HepG2 (cell line): ENCODE results near the gene XXYLT1. TPM values are rescaled to one million over a fixed set of nuclear protein-coding genes. Genes with fewer than 3 reads are reported as not detected.

Experiments
- ATAC-seq: fragments of 200-7000 bp; cut with Tn5 transposase; 3 replicates; pipeline ENCODE4 v1.9.1; 2020; ENCODE audit warnings: mild to moderate bottlenecking, moderate library complexity
- BruUV-seq: library from RNA; stranded (reverse); fragments of 400-500 nt; replicated peaks from 2 replicates; lab custom pipeline; 2021; lab: Mats Ljungman, UMichigan
- CTCF ChIA-PET: fragments of 300-600 bp; formaldehyde crosslinking; extraction: SDS; loops from one replicate; lab custom pipeline; 2021; ENCODE audit warnings: low total read pairs, inconsistent platforms, low intra/inter-chr PET ratio; lab: Yijun Ruan, JAX
- POLR2A ChIA-PET: fragments of 350-600 bp; sonication (Branson Sonifier 250); formaldehyde crosslinking; loops from one replicate; lab custom pipeline; 2020; ENCODE audit warnings: antibody characterized with exemption, inconsistent platforms; lab: Yijun Ruan, JAX
- DNase-seq: peaks from one replicate; pipeline ENCODE4 v3.0.0-alpha.2; 2015; ENCODE audit warnings: low spot score
- FAIRE-seq: peaks from 3 replicates; lab custom pipeline; 2011; peaks lifted over from hg19 to GRCh38; lab: Jason Lieb, UNC
- H2AFZ ChIP-seq: one replicate; pipeline ENCODE4 v1.6.1; 2011; ENCODE audit warnings: low read length, inconsistent platforms
- H3K27ac ChIP-seq: fragments of 300-600 bp; 3 replicates; pipeline ENCODE4 v1.8.0; 2011; ENCODE audit warnings: mixed run types, mild to moderate bottlenecking, mixed read lengths, low read length, inconsistent platforms; ENCODE audit not compliant: insufficient read depth; ENCODE audit errors: extremely low read length
- H3K27me3 ChIP-seq, 2 experiments: fragments of 200-600 bp in 1 of 2; 2 replicates in 1 of 2; 3 replicates in 1 of 2; pipeline versions ENCODE4 v1.6.0 to v1.8.0; 2011; ENCODE audit warnings: low read length in 2 of 2, mild to moderate bottlenecking in 2 of 2, moderate library complexity in 2 of 2, inconsistent platforms in 1 of 2; ENCODE audit not compliant: insufficient read depth in 2 of 2, control insufficient read depth in 1 of 2
- H3K36me3 ChIP-seq, 2 experiments: fragments of 200-600 bp in 1 of 2; replicated peaks in 1 of 2; 2 replicates in 1 of 2; 3 replicates in 1 of 2; pipeline versions ENCODE4 v1.5.1 to v1.8.0; 2011; ENCODE audit warnings: low read length in 2 of 2, inconsistent platforms in 1 of 2; ENCODE audit not compliant: insufficient read depth in 2 of 2, control insufficient read depth in 1 of 2
- H3K4me1 ChIP-seq: 2 replicates; pipeline ENCODE4 v1.5.1; 2012; ENCODE audit warnings: low read length, inconsistent platforms; ENCODE audit not compliant: insufficient read depth
- H3K4me2 ChIP-seq: 2 replicates; pipeline ENCODE4 v1.6.0; 2011; ENCODE audit warnings: low read depth, low read length, inconsistent platforms
- H3K4me3 ChIP-seq, 3 experiments: fragments of 200-600 bp in 1 of 3; sonication (generic), shearing (Covaris generic) in 1 of 3; replicated peaks in 1 of 3; 2 replicates each; pipeline ENCODE4 v1.5.1; 2011 to 2016; ENCODE audit warnings: low read length in 3 of 3, inconsistent platforms in 2 of 3, low read depth in 2 of 3, mild to moderate bottlenecking in 2 of 3, control low read depth in 1 of 3, mixed read lengths in 1 of 3; ENCODE audit not compliant: insufficient read depth in 1 of 3
- H3K79me2 ChIP-seq: one replicate; pipeline ENCODE4 v1.6.1; 2011; ENCODE audit warnings: low read length, inconsistent platforms; ENCODE audit not compliant: insufficient read depth
- H3K9ac ChIP-seq: 2 replicates; pipeline ENCODE4 v1.6.0; 2011; ENCODE audit warnings: mild to moderate bottlenecking, low read depth, low read length, inconsistent platforms; ENCODE audit not compliant: insufficient read depth
- H3K9me3 ChIP-seq: 2 replicates; pipeline ENCODE4 v1.5.1; 2012; ENCODE audit warnings: mild to moderate bottlenecking, low read length
- H4K20me1 ChIP-seq: 2 replicates; pipeline ENCODE4 v1.6.0; 2011; ENCODE audit warnings: inconsistent platforms, mild to moderate bottlenecking, low read length, moderate library complexity; ENCODE audit not compliant: insufficient read depth
- TAF15 ChIP-seq: fragments of 200-400 bp; formaldehyde crosslinking; IDR thresholded peaks from one replicate; pipeline ENCODE4 v1.6.1; 2018; ENCODE audit warnings: mild to moderate bottlenecking, low read depth, low read length; ENCODE audit not compliant: poor library complexity, severe bottlenecking
- ZNF883 ChIP-seq: sonication (generic); formaldehyde crosslinking; IDR thresholded peaks from 2 replicates; pipeline ENCODE4 v1.5.1; 2020; ENCODE audit warnings: mild to moderate bottlenecking, missing genetic modification reagents; ENCODE audit errors: not compliant biosample characterization
- WGBS: methylation state at CpG from one replicate; pipeline ENCODE4 v1.1.6; 2017; ENCODE audit warnings: low lambda C conversion rate; 5-methylcytosine and 5-hydroxymethylcytosine counted together
- in situ Hi-C: cut with HindIII; loops from 2 replicates; pipeline ENCODE4 v1.10.0; 2017; ENCODE audit warnings: low pct_unique_long_range_greater_than_20kb; ENCODE audit not compliant: extremely low pct_ligation_motif_present
- intact Hi-C: fragments of 100-400 bp; cut with micrococcal nuclease; formaldehyde crosslinking; loops from one replicate; pipeline ENCODE4 v1.10.0; 2022; ENCODE audit not compliant: unreplicated experiment
- polyA plus RNA-seq, 8 experiments: library from polyadenylated mRNA; depleted of rRNA in 3 of 8; stranded (reverse) in 7 of 8; unstranded in 1 of 8; fragments of >200 nt; fragmentation: Illumina TruSeq in 4 of 8; extraction: Trizol in 4 of 8; gene quantifications; 2 replicates each; pipeline versions ENCODE4 v1.2.1 to v1.2.3, GENCODE V29; 2011 to 2016; ENCODE audit warnings: low read depth in 4 of 8, missing spikeins in 1 of 8, mixed read lengths in 1 of 8; ENCODE audit not compliant: insufficient read depth in 1 of 8
- total RNA-seq, 5 experiments: library from RNA; depleted of rRNA; stranded (reverse); fragments of >200 nt; fragmentation: Illumina TruSeq; extraction: Trizol; gene quantifications; 2 replicates each; pipeline ENCODE4 v1.2.3, GENCODE V29; 2016; ENCODE audit warnings: low read depth in 1 of 5
- TF ChIP-seq, protein P1 (sequence below), 2 experiments: sonication (generic) in 1 of 2; formaldehyde crosslinking in 1 of 2; IDR thresholded peaks; 2 replicates each; pipeline versions ENCODE4 v1.5.1 to v1.6.1; 2011 to 2020; ENCODE audit warnings: borderline replicate concordance in 1 of 2, low read depth in 1 of 2, low read length in 1 of 2, mild to moderate bottlenecking in 1 of 2, missing genetic modification reagents in 1 of 2, moderate library complexity in 1 of 2

The XXYLT1 gene
- total and polyA plus RNA-seq, 2 of the 13 experiments (the other 11 are each of a cell fraction or from before 2014, with no cell fraction given) = 17.7 to 19.0 TPM

- in situ Hi-C loops = no loop called here
- Histone ChIP-seq H3K36me3 (peaks cover 0 to 6% of the 10 kb centered on the region in 2 experiments; a peak in 1 of 5 replicates), H4K20me1 (no peaks in the 10 kb centered on the region), H3K9ac (no peak overlapping the region), H3K27ac (no peak overlapping the region), H3K27me3 (no peaks in the 10 kb centered on the region), H3K4me3 (no peak overlapping the region), H2AFZ (no peak overlapping the region), H3K4me2 (no peak overlapping the region), H3K9me3 (no peaks in the 10 kb centered on the region; the same call in 1 of the 2 replicates), H3K4me1 (no peaks in the 10 kb centered on the region), H3K79me2 (no peaks in the 10 kb centered on the region)
- no TSS peak for BruUV-seq
- TF ChIP-seq, protein P1, sequence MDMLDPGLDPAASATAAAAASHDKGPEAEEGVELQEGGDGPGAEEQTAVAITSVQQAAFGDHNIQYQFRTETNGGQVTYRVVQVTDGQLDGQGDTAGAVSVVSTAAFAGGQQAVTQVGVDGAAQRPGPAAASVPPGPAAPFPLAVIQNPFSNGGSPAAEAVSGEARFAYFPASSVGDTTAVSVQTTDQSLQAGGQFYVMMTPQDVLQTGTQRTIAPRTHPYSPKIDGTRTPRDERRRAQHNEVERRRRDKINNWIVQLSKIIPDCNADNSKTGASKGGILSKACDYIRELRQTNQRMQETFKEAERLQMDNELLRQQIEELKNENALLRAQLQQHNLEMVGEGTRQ (IDR thresholded peaks at IDR 0.05; ENCODE audit: low read depth, low read length) = no peak
- TF ChIP-seq, protein P1 (CRISPR knock-in tag; IDR thresholded peaks at IDR 0.05; ENCODE audit: borderline replicate concordance) = no peak
- no peak for TF ChIP-seq ZNF883 (CRISPR knock-in tag)
- no peak for ATAC-seq
- WGBS = 89% methylated on average over 1 of the region's 4 CpGs
- DNase-seq = no peak
- ChIA-PET CTCF (no interaction called here), POLR2A (no interaction called here)
- intact Hi-C loops = no loop called here
- no peak for FAIRE-seq
Observed at GRCh38 chr3:195139876-195140240, 131.1 kb downstream of the XXYLT1 start.

- no peak for FAIRE-seq
- intact Hi-C loops = no loop called here
- Histone ChIP-seq H3K9me3 (no peaks in the 10 kb centered on the region; the same call in 1 of the 2 replicates), H4K20me1 (no peaks in the 10 kb centered on the region), H3K4me2 (no peak overlapping the region), H3K9ac (no peak overlapping the region), H2AFZ (no peak overlapping the region), H3K27me3 (no peaks in the 10 kb centered on the region), H3K4me1 (no peaks in the 10 kb centered on the region)
- ChIA-PET POLR2A (no interaction called here), CTCF (no interaction called here)
- in situ Hi-C loops = no loop called here
- DNase-seq = no peak
- WGBS = 96% methylated on average over 11 of the region's 13 CpGs
- no peak for TF ChIP-seq TAF15
- TF ChIP-seq, all 625 proteins: peak for 0
- BruUV-seq = no TSS peak
- Histone ChIP-seq H3K79me2 (no peaks in the 10 kb centered on the region), H3K4me3 (no peak overlapping the region), H3K27ac (no peak overlapping the region), H3K36me3 (peaks cover 0 to 4% of the 10 kb centered on the region in 2 experiments; a peak in 1 of 5 replicates)
- no peak for ATAC-seq
Observed at GRCh38 chr3:195139091-195139875, 131.7 kb downstream of the XXYLT1 start.
